Loucy (cell line): ENCODE data around the gene CPEB1.

ENCODE experiments used
- CTCF ChIP-seq: fragments of 200-600 bp; sonication (generic); conservative IDR thresholded peaks from 2 replicates; pipeline ENCODE4 v1.5.1; 2014; ENCODE audit warnings: mild to moderate bottlenecking, antibody characterized with exemption, low read length
- EZH2phosphoT487 ChIP-seq: fragments of 200-600 bp; IDR thresholded peaks from 2 replicates; pipeline ENCODE4 v1.6.1; 2018; ENCODE audit warnings: antibody characterized with exemption, mild to moderate bottlenecking, moderate library complexity, borderline replicate concordance

- TF ChIP-seq CTCF (no peak), EZH2phosphoT487 (no peak)
Observed at GRCh38 chr15:82569834-82570233, 77.3 kb downstream of the CPEB1 start.
